GM18858 (cell line): ENCODE results near the gene SPATA13.
"Not testable (repeated sequence)": the region's sequence is repeated elsewhere in the genome, so short reads cannot be mapped to it uniquely, and the experiment has no call there.

ENCODE experiments used
- ATAC-seq: cut with Tn5 transposase; IDR thresholded peaks from one replicate; pipeline ENCODE4 v1.9.1; 2021; ENCODE audit not compliant: unreplicated experiment

Gene SPATA13

GRCh38 chr13:24349778-24350664 lies 189.5 kb downstream of the SPATA13 start:
- ATAC-seq, result not testable (repeated sequence)

GRCh38 chr13:24351423-24351822 lies 190.9 kb downstream of the SPATA13 start:
- no peak for ATAC-seq

GRCh38 chr13:24353736-24354135 lies 193.2 kb downstream of the SPATA13 start:
- ATAC-seq, result no peak

- ATAC-seq, result no peak
These were observed 194.6 kb downstream of the SPATA13 start for GRCh38 chr13:24355103-24355502.

GRCh38 chr13:24356270-24356669 lies 195.8 kb downstream of the SPATA13 start:
- ATAC-seq, result no peak
